ENCODE measurements around the gene ITGA2.

Gene ITGA2

GRCh38 chr5:53071738-53072137, 82.6 kb downstream of the ITGA2 start:
- CTCF ChIA-PET = interaction anchor here (0.8 kb wide), 1 partner anchor 10 kb away, joined by 3 read pairs; no protein-coding TSS in a partner anchor
- TF ChIP-seq, protein P1, sequence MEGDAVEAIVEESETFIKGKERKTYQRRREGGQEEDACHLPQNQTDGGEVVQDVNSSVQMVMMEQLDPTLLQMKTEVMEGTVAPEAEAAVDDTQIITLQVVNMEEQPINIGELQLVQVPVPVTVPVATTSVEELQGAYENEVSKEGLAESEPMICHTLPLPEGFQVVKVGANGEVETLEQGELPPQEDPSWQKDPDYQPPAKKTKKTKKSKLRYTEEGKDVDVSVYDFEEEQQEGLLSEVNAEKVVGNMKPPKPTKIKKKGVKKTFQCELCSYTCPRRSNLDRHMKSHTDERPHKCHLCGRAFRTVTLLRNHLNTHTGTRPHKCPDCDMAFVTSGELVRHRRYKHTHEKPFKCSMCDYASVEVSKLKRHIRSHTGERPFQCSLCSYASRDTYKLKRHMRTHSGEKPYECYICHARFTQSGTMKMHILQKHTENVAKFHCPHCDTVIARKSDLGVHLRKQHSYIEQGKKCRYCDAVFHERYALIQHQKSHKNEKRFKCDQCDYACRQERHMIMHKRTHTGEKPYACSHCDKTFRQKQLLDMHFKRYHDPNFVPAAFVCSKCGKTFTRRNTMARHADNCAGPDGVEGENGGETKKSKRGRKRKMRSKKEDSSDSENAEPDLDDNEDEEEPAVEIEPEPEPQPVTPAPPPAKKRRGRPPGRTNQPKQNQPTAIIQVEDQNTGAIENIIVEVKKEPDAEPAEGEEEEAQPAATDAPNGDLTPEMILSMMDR (IDR thresholded peaks at IDR 0.05; ENCODE audit: control extremely low read depth, extremely low read depth, low read depth, missing control alignments) = no peak
- POLR2A ChIA-PET = no interaction called here
- DNase-seq (ENCODE audit: extremely low spot score) = no peak

- no peak for DNase-seq (ENCODE audit: extremely low spot score)
- CTCF ChIA-PET = interaction anchor here (1.2 kb wide), 1 partner anchor 63 kb away, joined by 3 read pairs; no protein-coding TSS in a partner anchor
- TF ChIP-seq, protein P1 (IDR thresholded peaks at IDR 0.05; ENCODE audit: control extremely low read depth, extremely low read depth, low read depth, missing control alignments) = no peak
- POLR2A ChIA-PET = no interaction called here
These were observed 84.2 kb downstream of the ITGA2 start for GRCh38 chr5:53073348-53073747.

DNA sequence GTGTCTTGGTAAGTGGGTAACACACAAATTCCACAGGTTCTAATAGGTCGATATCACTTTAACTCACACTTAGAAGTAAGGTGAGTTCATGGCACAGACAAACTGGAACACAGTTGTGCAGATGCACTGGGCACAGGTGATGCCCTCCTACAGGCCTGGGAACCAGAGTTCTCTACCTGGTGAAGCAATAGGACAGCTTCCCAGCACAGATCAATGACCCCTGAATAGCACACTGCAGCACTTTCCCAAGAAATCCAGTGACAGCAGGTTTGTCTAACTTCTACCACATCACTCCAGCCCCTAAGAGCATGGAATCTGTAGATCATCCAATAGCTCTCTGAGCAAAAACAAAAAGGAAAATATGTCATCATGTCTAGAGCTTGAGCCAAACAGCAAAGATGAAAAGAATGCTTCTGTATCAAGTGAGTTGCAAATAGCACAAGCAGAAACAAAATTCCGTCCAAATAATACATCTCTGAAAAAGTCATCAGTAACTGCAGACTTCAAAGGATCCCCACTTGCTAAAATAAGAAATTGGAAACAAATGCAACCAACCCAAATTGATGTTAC, 86.9 kb downstream of the ITGA2 start:
- DNase-seq (ENCODE audit: extremely low spot score) = no peak
- TF ChIP-seq, protein P1 (IDR thresholded peaks at IDR 0.05; ENCODE audit: control extremely low read depth, extremely low read depth, low read depth, missing control alignments) = no peak
- POLR2A ChIA-PET = no interaction called here
- CTCF ChIA-PET = no interaction called here

DNA sequence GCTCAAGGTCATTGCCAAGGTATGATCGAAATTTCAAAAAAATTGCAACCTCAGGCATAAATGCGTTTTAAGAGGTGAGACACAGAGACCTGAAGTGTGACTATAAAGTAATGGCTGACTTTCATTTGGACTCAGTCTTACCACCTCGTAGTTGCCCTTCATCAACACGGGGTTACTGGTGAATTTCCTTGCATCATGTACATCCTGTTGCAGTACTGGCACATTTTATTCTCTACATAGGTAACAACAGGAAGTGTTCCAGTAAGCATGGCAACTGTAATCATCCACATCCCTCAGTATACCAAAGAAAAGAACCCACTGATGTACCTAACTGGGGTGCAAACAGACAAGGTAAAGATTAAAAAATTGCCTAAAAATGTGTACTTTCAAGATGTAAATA, 91.1 kb downstream of the ITGA2 start:
- CTCF ChIA-PET = no interaction called here
- TF ChIP-seq, protein P1 (IDR thresholded peaks at IDR 0.05; ENCODE audit: control extremely low read depth, extremely low read depth, low read depth, missing control alignments) = no peak
- DNase-seq (ENCODE audit: extremely low spot score) = no peak
- POLR2A ChIA-PET = no interaction called here

DNA sequence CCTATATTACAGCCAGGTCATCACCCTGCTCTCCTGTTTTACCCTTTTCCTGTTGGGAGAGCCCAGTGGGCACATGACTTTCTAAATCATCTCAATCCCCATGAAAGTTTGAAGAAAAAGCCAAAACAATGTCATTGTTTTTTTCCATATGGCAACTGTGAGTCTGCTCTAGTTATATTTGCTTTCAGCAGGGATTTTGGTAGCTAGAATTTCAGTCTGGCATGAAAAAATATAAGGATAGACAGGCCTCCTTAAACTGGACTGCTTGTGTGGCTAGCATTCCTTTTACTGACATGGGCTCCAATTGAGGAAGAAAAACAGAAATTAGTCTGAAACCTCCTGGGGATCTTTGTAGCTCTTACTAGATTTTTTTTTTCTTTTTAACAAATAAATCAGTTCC, 94.8 kb downstream of the ITGA2 start:
- TF ChIP-seq, protein P1 (IDR thresholded peaks at IDR 0.05; ENCODE audit: control extremely low read depth, extremely low read depth, low read depth, missing control alignments) = no peak
- CTCF ChIA-PET = no interaction called here
- POLR2A ChIA-PET = no interaction called here
- DNase-seq (ENCODE audit: extremely low spot score) = no peak

GRCh38 chr5:53084546-53085255, 95.5 kb downstream of the ITGA2 start:
- TF ChIP-seq, protein P1 (IDR thresholded peaks at IDR 0.05; ENCODE audit: control extremely low read depth, extremely low read depth, low read depth, missing control alignments) = no peak
- ChIA-PET POLR2A (no interaction called here), CTCF (no interaction called here)
- DNase-seq (ENCODE audit: extremely low spot score) = no peak
